KG1 (cell line): ENCODE data around the gene CDX1.

Source experiments
- DNase-seq: peaks from one replicate; lab custom pipeline; 2025; lab: John Stamatoyannopoulos, UW

CDX1 gene

DNA sequence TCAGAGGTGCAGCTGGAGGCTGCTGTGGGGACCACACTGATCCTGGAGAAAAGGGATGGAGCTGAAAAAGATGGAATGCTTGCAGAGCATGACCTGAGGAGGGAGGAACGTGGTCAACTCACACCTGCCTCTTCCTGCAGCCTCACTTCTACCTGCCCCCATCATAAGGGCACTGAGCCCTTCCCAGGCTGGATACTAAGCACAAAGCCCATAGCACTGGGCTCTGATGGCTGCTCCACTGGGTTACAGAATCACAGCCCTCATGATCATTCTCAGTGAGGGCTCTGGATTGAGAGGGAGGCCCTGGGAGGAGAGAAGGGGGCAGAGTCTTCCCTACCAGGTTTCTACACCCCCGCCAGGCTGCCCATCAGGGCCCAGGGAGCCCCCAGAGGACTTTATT lies 17.4 kb downstream of the CDX1 start:
- DNase-seq: no peak

DNA sequence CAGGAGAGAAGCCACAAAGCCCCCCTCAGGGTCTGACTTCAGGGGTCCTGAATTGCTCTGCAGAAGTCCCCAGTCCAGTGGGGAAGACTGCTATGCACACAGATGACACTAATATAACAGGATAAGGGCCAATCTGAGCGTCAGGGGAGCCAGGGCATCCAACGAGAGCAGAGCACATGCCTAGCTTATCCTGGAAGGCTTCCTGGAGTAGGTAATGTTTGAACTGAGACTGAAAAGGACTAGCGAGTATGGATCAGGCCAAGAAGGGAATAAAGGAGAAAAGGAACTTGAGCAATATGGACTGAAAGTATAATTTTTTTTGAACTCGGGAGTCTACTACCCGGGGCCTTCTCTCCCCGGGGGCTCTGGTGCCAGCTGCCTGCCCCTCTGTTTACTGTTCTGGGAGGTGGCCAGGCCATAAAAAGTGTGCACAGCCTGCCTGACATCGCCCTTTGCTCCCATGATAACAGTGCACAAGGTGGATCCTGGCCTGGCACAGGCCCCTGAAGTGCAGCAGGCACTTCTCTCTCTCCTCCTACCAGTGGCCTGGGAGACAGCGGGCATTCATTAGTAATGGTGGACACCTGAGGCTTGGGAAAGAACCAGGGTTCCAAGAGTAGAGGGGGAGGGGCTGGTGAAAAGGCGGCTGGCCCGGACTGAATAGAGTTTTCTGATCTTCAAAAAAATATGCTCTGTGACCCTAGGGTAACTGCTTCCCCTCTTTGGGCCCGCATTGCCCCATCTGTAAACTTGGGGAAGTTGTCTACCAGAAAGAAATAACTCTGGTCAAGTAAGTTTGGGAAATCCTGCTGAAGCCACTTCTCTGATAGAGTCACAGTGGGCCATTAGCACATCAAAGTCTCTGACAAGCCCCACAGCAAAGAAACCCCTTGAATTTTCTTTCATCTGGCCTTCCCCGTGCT lies 18.7 kb downstream of the CDX1 start:
- no peak for DNase-seq

DNA sequence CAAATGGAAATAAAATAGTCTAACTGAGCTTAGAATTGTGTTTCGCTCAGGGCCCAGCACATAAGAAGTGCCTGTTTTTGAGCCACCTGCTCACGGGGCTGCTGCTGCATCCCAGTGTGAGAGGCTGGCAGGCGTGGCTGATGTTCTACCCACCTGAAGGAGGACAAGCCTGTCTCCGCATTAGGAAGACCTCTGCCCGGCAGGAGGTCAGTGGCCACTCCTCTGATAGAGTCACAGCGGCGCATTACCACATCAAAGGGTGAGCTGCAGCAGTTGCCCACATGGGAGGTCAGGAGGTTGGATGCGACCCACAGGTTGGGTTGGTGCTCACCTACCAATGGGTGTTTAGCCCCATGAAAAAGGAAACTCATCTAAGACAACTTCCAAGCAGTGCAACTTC lies 19.6 kb downstream of the CDX1 start:
- DNase-seq: no peak

DNA sequence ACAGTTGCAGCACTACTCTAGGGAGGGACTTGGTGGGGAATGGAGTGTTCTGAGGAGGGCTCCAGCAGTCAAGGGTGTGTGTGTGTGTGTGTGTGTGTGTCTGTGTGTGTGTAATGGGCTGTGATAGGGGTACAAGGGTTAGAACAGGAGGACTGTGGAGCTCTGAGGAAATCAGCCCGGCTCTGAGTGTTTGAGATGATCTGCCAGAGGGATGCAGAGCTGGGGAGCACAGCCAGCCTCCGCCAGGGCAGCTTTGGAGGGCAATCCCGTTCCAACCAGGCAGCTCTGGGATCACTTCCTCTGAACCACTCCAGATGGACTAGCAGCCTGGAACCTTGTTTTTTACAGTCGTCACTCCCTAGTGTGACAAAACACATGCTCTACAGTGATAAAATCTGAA lies 20.3 kb downstream of the CDX1 start:
- no peak for DNase-seq

DNA sequence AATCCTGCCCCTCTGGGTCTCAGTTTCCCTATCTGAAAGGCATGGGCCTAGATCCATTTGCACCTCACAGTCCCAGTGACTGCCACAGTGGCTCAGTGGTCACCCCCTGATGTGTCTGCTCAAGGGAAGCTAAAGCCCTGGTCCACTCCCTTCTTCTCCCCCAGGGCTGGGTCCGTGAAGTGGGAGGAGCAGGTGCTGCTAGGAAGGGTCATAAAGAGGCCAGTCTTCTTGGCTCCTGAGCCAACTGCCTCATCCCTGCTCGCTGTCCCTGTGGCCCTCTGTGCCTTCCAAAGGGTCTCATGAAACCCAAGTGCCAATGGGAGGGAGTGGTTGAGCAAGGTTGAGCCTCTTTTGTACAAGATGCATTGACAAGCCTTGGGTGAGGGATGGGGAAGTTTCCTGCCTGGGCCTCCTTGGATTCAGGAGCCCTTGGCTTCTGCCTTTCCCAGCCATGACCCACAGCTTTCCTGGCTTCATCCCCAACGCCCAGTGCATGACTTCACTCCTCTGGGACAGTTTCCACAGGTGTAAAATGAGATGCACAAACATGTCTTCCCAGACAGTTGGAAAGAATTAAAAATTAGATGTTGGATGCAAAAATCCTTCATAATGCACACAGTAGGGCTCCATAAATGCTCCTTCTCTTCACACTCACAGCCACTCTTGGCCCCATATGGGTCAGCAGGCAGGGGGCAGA lies 21.7 kb downstream of the CDX1 start:
- no peak for DNase-seq

DNA sequence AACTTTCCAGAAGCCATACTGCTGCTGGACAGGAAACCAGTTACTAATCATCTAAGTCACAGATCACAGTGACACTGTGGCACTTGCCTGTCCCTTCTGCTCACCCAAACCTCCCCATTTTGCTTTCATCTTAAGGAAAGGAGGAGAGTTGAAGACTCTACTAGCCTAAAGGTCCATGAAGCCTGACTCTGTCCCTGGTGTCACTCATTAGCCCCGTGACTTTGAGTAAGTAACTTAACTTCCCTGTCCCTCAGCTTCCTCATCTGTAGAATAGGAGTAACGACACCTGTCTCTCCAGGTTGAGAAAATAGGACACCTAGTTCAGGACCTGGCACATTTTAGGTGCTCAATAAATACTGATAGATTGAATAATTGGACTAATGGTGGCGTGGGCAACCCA lies 22.7 kb downstream of the CDX1 start:
- no peak for DNase-seq

DNA sequence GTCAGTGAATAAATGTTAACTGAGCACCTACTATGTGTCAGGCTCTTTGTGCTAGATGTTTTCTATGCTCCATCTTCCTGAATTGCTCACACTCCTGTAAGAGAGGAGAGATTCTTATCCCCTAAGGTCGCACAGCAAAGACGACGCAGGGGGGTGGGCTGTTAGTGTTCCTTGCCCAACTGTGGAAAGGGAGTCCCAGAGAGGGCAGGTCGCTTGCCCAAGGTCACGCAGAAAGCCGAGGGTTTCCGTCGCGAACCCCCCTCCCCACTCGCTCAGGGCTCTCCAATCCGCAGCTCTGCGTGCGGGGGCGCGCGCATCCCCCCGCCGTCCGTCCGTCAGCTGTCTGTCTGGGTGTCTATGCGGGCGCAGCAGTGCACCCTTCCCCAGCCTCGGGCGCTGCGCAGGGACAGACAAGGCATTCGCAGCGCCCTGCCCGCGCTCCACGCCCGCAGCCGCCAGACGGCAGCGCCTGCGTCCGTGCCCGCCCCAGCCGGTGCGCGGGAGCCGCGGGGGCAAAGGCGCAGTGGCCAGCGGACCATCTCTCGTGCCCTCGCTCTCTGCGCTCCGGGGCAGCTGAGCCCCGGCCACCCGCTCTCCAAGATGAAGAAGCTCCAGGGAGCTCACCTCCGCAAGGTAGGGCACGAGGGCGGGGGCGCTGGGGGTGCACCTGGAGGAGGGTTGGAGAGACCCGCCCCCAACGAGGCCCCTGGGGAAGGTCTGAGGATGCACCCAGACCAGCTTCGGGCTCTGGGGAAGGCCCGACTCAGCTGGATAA lies 23.3 kb downstream of the CDX1 start, which contains the start of gene SLC6A7:
Gene SLC6A7, plus strand, starts transcription at position 335 of the 775 bp plus-strand sequence. Its CDS starts 266 bp downstream, at position 601.
- DNase-seq: no peak

DNA sequence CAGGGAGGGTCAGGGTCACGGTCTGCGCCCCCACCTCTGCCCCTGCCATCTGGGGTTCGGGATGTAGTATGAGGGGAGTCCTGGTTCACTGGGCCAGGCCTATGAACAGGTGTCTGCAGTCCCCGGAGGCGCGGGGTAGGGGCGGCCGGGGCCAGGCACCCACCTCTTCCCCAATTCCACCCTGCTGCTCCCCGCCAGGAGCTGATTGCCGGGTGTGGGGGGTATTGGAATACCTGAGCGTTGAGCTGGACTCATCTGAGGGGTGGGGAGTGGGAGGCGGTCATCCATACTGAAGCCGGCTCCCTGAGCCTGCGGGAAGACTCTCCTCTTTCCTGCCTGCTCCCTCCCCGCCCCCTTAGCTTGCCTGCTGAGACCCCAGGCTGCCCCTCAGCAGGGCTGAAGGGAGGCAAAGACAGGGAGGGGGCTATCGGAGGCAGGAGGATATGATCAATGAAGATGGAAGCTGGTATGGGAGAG lies 24.0 kb downstream of the CDX1 start:
- DNase-seq: no peak

DNA sequence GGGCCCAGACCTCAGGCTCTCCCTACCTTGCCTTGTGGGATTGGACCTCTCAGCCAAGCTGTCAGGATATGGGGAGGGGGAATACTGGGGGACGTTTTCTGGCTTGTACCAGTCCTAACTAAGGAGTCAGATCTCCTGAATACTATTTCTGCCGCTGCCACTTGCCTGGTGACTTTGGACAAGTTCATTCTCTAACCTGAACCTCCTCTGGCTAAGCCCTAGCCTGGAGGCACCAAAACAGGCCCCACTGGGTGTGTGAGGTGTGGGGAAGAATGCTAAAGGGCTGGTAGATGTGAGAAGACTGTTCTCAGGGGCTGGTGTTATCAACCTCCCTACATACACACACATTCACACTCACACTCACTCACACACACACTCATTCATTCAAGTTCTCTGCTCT lies 24.4 kb downstream of the CDX1 start:
- no peak for DNase-seq

DNA sequence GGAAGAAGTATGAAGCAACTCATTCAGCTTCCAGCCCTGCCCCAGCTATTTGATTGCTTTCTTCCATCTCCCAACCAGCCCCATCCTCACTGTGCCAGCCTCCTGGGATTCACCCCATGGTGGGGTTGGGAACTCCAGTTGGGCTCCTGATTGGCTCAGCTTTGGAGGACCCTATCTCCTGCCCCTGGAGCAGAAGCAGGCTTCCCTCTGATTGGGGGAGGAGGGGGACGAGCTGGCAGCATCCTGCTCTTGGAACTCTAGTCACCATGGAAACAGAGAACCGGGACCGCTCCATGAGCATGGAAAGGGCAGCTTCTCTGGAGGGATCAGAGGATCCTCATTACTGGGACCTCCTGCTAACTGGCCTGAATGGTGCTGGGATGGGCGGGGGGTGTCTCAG lies 25.9 kb downstream of the CDX1 start:
- DNase-seq: no peak

DNA sequence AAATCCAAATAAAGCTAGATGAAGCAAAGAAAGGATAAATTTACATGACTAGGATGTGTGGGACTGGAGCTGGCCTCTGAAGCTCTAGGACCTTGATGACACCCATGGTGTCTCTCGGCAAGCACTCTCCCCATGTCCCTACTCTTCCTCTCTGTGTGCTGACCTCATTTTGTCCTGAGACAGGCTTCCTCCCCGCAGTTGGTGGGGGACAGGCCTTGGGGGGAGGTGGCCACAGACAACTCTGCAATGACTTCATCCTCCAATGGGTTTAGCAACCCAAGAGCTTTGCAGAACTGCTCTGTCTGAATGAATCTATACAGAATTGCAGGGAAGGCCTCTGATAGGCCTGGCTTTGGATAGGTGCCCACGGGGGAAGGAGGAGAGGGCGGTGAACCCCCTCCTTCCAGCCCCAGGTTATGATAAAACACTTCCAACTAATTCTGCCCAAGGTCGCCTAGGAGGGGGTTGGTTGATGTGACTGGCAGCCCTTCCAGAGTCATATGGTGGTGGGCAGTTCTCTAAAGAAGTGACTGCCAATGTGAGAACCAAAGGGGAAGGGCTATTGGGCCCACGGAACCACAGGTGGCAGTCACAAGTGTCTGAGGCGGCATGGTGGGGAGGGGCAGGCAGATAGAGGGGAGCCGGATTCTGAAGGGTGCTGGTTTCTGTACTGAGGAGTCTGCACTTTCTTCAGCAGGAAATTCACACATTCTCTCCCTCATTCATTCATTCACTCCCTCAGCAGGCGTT lies 29.3 kb downstream of the CDX1 start:
- no peak for DNase-seq

DNA sequence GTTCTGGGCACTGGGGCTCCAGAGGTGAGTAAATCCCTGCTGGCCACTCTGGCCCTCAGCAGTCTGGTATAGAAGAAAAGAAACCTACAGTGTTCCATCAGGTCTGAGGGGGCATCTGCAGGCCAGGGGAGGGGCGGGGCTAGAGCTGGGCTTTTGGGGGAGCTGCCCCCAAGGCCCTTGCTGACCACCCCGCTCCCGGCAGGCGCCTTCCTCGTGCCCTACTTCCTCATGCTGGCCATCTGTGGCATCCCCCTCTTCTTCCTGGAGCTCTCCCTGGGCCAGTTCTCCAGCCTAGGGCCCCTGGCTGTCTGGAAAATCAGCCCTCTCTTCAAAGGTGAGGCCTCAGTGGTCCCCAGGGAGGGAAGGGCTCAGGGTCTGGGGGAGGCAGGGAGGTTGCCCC lies 29.9 kb downstream of the CDX1 start:
- DNase-seq: no peak

DNA sequence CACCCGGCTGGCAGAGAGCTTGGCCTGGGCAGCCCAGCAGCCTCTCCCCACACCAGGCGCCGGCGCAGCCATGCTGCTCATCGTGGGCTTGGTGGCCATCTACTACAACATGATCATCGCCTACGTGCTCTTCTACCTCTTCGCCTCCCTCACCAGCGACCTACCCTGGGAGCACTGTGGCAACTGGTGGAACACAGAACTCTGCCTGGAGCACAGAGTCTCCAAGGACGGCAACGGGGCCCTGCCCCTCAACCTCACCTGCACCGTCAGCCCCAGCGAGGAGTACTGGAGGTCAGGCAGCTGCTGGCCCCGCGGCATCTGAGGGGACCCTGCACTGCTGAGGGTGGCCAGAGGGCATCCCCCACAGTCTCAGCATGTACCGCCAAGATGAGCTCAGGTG lies 30.4 kb downstream of the CDX1 start:
- no peak for DNase-seq

DNA sequence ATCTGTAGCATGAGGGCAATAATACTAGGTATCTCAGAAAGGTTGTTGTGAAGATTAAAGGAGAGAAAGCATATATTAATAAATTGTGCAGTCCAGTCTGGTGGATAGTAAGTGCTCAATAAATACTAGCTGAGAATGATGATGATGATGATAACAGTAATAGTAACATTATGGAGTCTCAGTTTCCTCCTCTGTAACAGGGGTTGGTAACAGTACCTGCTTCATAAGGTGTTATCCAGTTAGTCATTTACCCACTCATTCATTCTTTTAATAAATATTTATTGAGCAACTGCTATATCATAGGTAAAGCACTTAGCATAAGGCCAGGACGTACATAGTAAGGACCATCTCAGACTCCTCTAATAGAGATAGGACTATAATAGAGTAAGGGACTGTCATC lies 30.9 kb downstream of the CDX1 start:
- DNase-seq: no peak

DNA sequence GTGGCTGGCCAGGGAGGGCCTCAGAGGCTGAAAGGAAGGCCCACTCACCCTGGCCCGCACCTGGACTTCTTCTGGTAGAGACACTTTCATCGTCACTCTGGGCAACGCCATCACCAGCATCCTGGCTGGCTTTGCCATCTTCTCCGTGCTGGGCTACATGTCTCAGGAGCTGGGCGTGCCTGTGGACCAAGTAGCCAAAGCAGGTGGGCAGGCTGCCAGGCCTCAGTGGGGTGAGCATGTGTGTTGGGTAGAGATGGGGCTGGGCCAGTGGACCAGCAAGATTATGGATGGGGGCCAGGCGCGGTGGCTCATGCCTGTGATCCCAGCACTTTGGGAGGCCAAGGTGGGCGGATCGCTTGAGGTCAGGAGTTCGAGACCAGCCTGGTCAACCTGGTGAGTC lies 35.9 kb downstream of the CDX1 start:
- no peak for DNase-seq

DNA sequence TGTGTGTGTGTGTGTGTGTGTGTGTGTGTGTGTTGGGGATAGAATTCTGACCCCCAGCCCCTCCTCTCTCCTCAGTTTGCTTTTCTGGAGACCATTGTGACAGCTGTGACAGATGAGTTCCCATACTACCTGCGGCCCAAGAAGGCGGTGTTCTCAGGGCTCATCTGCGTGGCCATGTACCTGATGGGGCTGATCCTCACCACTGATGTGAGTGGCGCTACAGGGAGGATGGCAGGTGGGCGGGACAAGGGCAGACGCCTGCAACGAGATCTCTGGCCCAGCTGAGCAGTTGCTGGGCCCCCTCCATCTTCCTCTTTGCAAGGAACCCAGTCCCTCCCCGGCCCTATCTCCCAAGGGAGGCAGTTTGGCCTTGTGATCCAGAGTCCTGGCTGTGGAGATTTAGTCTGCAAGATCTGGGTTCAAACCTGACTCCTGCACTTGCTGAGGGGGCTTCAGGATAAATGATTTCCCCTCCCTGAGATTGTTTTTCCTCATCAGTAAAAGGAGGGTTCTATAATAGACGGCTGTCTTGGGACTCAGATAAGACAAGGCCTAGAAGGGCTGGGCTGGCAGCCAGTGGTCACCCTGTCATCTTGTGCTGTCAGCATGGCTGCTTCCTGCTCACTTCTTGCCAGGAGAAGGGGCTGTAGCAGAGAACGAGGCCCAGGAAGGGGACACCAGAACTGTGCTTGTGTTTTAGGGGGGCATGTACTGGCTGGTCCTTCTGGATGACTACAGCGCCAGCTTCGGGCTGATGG lies 37.4 kb downstream of the CDX1 start:
- DNase-seq: no peak

DNA sequence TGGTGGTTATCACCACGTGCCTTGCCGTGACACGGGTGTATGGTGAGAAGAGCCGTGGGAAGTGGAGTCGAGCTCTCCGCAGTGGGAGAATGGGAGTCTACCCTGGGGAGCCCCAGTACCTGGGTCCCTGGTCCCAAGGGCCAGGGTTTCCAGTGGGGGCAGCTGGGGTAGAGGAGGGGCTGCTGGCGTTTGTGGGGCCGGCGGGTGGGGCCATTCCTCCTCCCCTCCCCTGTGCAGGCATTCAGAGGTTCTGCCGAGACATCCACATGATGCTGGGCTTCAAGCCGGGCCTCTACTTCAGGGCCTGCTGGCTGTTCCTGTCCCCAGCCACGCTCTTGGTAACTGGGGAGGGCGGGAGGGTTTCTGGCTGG lies 38.0 kb downstream of the CDX1 start:
- DNase-seq: no peak

DNA sequence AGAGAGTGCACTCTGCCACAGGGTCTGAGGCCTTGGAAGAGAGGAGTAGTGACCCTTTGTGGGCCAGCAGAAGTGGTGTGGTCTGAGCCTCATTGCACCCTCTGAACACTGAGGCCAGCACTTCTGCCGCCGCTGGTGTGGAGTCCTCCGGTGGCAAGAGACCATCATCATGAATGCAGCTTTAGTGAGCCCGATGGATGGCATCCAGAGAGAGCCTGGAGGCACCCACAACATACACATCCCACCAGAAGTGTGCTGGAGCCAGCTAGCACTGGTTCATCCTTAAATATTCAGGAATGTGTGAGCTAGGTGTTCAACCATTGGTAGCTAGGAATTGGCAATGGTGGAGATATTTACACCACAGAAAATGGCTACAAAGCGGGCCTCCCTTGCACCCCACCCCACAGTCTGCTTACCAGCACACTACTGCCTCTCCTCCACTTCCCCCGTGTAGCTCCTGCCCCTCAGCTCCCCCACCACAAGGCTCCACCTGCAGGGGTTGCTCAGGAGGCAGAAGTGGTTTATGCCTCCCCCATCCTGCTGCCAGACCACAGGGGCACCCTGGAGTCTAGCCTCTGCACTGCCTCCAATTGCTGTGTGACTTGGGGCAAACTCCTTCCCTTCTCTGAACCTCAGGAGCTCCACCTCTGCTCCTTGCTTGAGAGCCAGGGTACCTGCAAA lies 39.7 kb downstream of the CDX1 start:
- DNase-seq: no peak

DNA sequence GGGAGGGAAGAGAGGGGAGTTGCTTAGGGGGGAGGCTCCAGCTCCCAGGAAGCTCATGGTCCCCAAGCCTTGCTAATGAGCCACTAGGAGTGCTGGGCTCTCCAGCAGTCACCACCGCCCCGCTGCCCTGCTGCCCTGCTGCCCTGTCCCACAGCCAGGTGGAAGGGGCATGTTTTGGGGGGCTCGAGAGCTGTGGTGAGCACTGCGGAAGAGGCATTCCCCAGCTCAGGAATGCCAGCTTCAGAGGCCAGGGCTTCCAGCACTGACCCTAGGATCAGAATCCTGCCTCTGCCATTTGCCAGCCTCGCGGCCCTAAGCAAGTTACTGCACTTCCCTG lies 40.2 kb downstream of the CDX1 start:
- no peak for DNase-seq
